GM21423 (cell line): ENCODE measurements around the gene KLHL33.

Experiments used
- ATAC-seq: cut with Tn5 transposase; IDR thresholded peaks from one replicate; pipeline ENCODE4 v1.9.1; 2021; ENCODE audit warnings: mild to moderate bottlenecking, moderate library complexity; ENCODE audit not compliant: unreplicated experiment

The KLHL33 gene

GRCh38 chr14:20380681-20381080 lies 55.3 kb downstream of the KLHL33 start:
- ATAC-seq, result no peak

GRCh38 chr14:20379743-20380142 lies 56.2 kb downstream of the KLHL33 start:
- no peak for ATAC-seq

- ATAC-seq, result no peak
Measured at GRCh38 chr14:20377171-20377570, 58.8 kb downstream of the KLHL33 start.

- ATAC-seq, result no peak
Measured at GRCh38 chr14:20376071-20376588, 59.8 kb downstream of the KLHL33 start.
